Panc1 (cell line): ENCODE results near the gene NEURL1B. TPM values are rescaled to one million over a fixed set of nuclear protein-coding genes. Genes with fewer than 3 reads are reported as not detected.

Source experiments
- ATAC-seq: fragments of 200-7000 bp; cut with Tn5 transposase; 2 replicates; pipeline ENCODE4 v1.9.1; 2020; ENCODE audit warnings: mild to moderate bottlenecking, moderate library complexity
- BruUV-seq: library from RNA; stranded (reverse); fragments of 400-500 nt; replicated peaks from 2 replicates; lab custom pipeline; 2021; lab: Mats Ljungman, UMichigan
- CTCF ChIA-PET: fragments of 300-600 bp; sonication (Branson Sonifier 250); formaldehyde crosslinking; loops from one replicate; lab custom pipeline; 2022; ENCODE audit warnings: antibody characterized with exemption; lab: Charles Lee
- POLR2A ChIA-PET: fragments of 300-600 bp; sonication (Branson Sonifier 250); formaldehyde crosslinking; loops from one replicate; lab custom pipeline; 2022; ENCODE audit warnings: antibody characterized with exemption; lab: Charles Lee
- DNase-seq: peaks from one replicate; pipeline ENCODE4 v3.0.0-alpha.2; 2010; ENCODE audit warnings: low read depth, low spot score
- H3K27ac ChIP-seq: 2 replicates; pipeline ENCODE4 v1.5.1; 2011; ENCODE audit warnings: mild to moderate bottlenecking, low read length, inconsistent platforms
- H3K27me3 ChIP-seq: fragments of 200-500 bp; sonication (Bioruptor generic); 2 replicates; pipeline ENCODE4 v1.6.0; 2014; ENCODE audit warnings: low read length, inconsistent platforms; ENCODE audit not compliant: control insufficient read depth, insufficient read depth
- H3K36me3 ChIP-seq: fragments of 200-500 bp; sonication (Bioruptor generic); 2 replicates; pipeline ENCODE4 v1.5.1; 2014; ENCODE audit warnings: inconsistent platforms, mild to moderate bottlenecking, low read length, moderate library complexity; ENCODE audit not compliant: control insufficient read depth, insufficient read depth
- H3K4me1 ChIP-seq: 2 replicates; pipeline ENCODE4 v1.5.1; 2011; ENCODE audit warnings: inconsistent platforms, mild to moderate bottlenecking, low read length, moderate library complexity; ENCODE audit not compliant: control insufficient read depth, insufficient read depth
- H3K4me3 ChIP-seq, 2 experiments: 2 replicates each; pipeline ENCODE4 v1.5.1; 2011 to 2012; ENCODE audit warnings: low read depth in 2 of 2, low read length in 2 of 2, mild to moderate bottlenecking in 2 of 2, inconsistent platforms in 1 of 2, moderate library complexity in 1 of 2
- H3K9me3 ChIP-seq: fragments of 200-500 bp; sonication (Bioruptor generic); 2 replicates; pipeline ENCODE4 v1.5.1; 2014; ENCODE audit warnings: low read depth, mild to moderate bottlenecking, inconsistent platforms, low read length, moderate library complexity; ENCODE audit not compliant: control insufficient read depth, insufficient read depth
- CTCF ChIP-seq: fragments of 450-650 bp; IDR thresholded peaks from 2 replicates; pipeline ENCODE4 v1.5.1; 2017; ENCODE audit warnings: mild to moderate bottlenecking
- POLR2AphosphoS5 ChIP-seq: IDR thresholded peaks from 2 replicates; pipeline ENCODE4 v1.6.1; 2012; ENCODE audit warnings: mild to moderate bottlenecking, low read depth, low read length, moderate library complexity
- REST ChIP-seq, 2 experiments: IDR thresholded peaks; 2 replicates each; pipeline ENCODE4 v1.6.1; 2011 to 2012; ENCODE audit warnings: low read depth in 2 of 2, control low read depth in 1 of 2, low read length in 1 of 2, mild to moderate bottlenecking in 1 of 2, moderate library complexity in 1 of 2; ENCODE audit not compliant: insufficient read depth in 1 of 2
- SIN3A ChIP-seq: IDR thresholded peaks from 2 replicates; pipeline ENCODE4 v1.6.1; 2012; ENCODE audit warnings: low read depth, mild to moderate bottlenecking, low read length, moderate library complexity, borderline replicate concordance; ENCODE audit not compliant: insufficient read depth
- TCF7L2 ChIP-seq: IDR thresholded peaks from 2 replicates; pipeline ENCODE4 v1.6.1; 2011; ENCODE audit warnings: mild to moderate bottlenecking, low read depth, low read length, inconsistent platforms
- in situ Hi-C: cut with HindIII; loops from 2 replicates; pipeline ENCODE4 v1.10.0; 2016; ENCODE audit warnings: low sequenced_read_pairs, low pct_unique_long_range_greater_than_20kb
- intact Hi-C: fragments of 100-400 bp; cut with micrococcal nuclease; formaldehyde crosslinking; loops from one replicate; pipeline ENCODE4 v1.10.0; 2022; ENCODE audit not compliant: unreplicated experiment
- total RNA-seq: library from RNA; stranded (reverse); gene quantifications from one replicate; pipeline ENCODE4 v1.2.1, GENCODE V29; 2021; ENCODE audit not compliant: unreplicated experiment

Gene NEURL1B
- total RNA-seq, 1 experiment from 2014 or later = 5.3 TPM

GRCh38 chr5:172646716-172647285, 5.7 kb downstream of the NEURL1B start:
- Histone ChIP-seq H3K36me3 (no peaks in the 10 kb centered on the region), H3K4me3 (no peak overlapping the region), H3K4me1 (peaks cover 7% of the 10 kb centered on the region; the same call in 1 of the 2 replicates), H3K9me3 (no peaks in the 10 kb centered on the region), H3K27ac (no peak overlapping the region), H3K27me3 (peaks cover 4% of the 10 kb centered on the region; the same call in 1 of the 2 replicates)
- CTCF ChIA-PET = interaction anchor here (0.6 to 1.1 kb wide), 4 partner anchors 12 to 1019 kb away, joined by 3 to 11 read pairs (median 4); no protein-coding TSS in a partner anchor
- no TSS peak for BruUV-seq
- in situ Hi-C loops = no loop called here
- peak; percentile 82 for ATAC-seq
- intact Hi-C loops = no loop called here
- POLR2A ChIA-PET = interaction anchor here (0.6 kb wide), 1 partner anchor 289 kb away, joined by 4 read pairs; no protein-coding TSS in a partner anchor
- DNase-seq = no peak
- TF ChIP-seq TCF7L2 = no peak
- TF ChIP-seq CTCF = peak; percentile 65

- Histone ChIP-seq H3K9me3 (no peaks in the 10 kb centered on the region), H3K36me3 (no peaks in the 10 kb centered on the region), H3K27ac (no peak overlapping the region), H3K4me3 (no peak overlapping the region), H3K27me3 (peaks cover under 1% of the 10 kb centered on the region; the same call in 1 of the 2 replicates), H3K4me1 (peaks cover 7% of the 10 kb centered on the region; the same call in 1 of the 2 replicates)
- DNase-seq = no peak
- intact Hi-C loops = no loop called here
- in situ Hi-C loops = no loop called here
- POLR2A ChIA-PET = interaction anchor here (0.6 kb wide), 2 partner anchors 106 to 288 kb away, joined by 4 to 10 read pairs; no protein-coding TSS in a partner anchor
- TF ChIP-seq SIN3A (no peak), POLR2AphosphoS5 (no peak), TCF7L2 (no peak), REST (IDR thresholded peaks at IDR 0.05; ENCODE audit: insufficient read depth in 1 of 2, low read depth in 2 of 2, low read length in 1 of 2) (no peak), CTCF (no peak)
- CTCF ChIA-PET = interaction anchor here (0.6 kb wide), 6 partner anchors 13 to 1019 kb away, joined by 3 to 8 read pairs (median 5); no protein-coding TSS in a partner anchor
- no TSS peak for BruUV-seq
- ATAC-seq = no peak
Measured at GRCh38 chr5:172647352-172648012, 6.4 kb downstream of the NEURL1B start.
